Peyer's patch (tissue), 4 donors: ENCODE measurements around the gene EIF4A3.

Source experiments
- POLR2A ChIP-seq, 2 donors: fragments of 450-650 bp; IDR thresholded peaks; one replicate each; pipeline ENCODE4 v1.5.1; 2017; ENCODE audit warnings: antibody characterized with exemption in 2 of 2, mild to moderate bottlenecking in 2 of 2, moderate library complexity in 2 of 2
- TF ChIP-seq, protein P1 (sequence below), 6 experiments: fragments of 450-650 bp in 4 of 6; fragments of 200-600 bp in 2 of 6; sonication (generic) in 1 of 6; IDR thresholded peaks; one replicate each; pipeline ENCODE4 v1.5.1; 2017 to 2019; ENCODE audit warnings: antibody characterized with exemption in 6 of 6, mild to moderate bottlenecking in 3 of 6, moderate library complexity in 1 of 6

DNA sequence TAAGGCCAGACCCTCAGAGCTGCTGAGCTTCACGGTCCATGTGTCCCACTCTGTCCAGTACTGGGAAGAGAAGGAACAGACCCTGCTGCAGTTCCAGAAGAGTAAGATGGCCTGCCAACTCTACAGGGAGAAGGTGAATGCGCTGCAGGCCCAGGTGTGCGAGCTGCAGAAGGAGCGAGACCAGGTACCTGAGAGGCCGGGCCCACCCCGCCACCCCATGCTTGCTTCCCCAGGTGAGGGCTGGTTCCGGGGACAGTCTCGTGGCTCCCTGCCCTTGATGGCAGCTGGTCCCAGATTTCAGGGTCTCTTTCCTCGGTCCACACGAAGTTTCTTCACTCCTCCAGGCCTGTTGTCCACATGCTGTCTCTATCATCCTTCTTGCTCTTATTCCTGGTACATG lies 43.8 kb upstream of the EIF4A3 start:
- no peak for TF ChIP-seq POLR2A (IDR thresholded peaks at IDR 0.05)
- TF ChIP-seq, protein P1, sequence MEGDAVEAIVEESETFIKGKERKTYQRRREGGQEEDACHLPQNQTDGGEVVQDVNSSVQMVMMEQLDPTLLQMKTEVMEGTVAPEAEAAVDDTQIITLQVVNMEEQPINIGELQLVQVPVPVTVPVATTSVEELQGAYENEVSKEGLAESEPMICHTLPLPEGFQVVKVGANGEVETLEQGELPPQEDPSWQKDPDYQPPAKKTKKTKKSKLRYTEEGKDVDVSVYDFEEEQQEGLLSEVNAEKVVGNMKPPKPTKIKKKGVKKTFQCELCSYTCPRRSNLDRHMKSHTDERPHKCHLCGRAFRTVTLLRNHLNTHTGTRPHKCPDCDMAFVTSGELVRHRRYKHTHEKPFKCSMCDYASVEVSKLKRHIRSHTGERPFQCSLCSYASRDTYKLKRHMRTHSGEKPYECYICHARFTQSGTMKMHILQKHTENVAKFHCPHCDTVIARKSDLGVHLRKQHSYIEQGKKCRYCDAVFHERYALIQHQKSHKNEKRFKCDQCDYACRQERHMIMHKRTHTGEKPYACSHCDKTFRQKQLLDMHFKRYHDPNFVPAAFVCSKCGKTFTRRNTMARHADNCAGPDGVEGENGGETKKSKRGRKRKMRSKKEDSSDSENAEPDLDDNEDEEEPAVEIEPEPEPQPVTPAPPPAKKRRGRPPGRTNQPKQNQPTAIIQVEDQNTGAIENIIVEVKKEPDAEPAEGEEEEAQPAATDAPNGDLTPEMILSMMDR (IDR thresholded peaks at IDR 0.05), result no peak
